ENCODE measurements around the gene PIK3C2B.

GRCh38 chr1:204476563-204476962 is 18.0 kb downstream of the PIK3C2B start:
- TF ChIP-seq CTCF (IDR thresholded peaks at IDR 0.05) (no peak), EZH2 (IDR thresholded peaks at IDR 0.05; ENCODE audit: borderline replicate concordance, insufficient read depth, low read depth, low read length, poor library complexity, severe bottlenecking) (no peak)
